Stimulated activated naive CD4-positive, alpha-beta T cell (primary cell): ENCODE measurements around the gene TOR1B.
"Not testable (repeated sequence)": the region's sequence is repeated elsewhere in the genome, so short reads cannot be mapped to it uniquely, and the experiment has no call there.

Source experiments
- DNase-seq, 6 experiments: peaks; one replicate each; lab custom pipeline; 2025; lab: John Stamatoyannopoulos, UW

The TOR1B gene

DNA sequence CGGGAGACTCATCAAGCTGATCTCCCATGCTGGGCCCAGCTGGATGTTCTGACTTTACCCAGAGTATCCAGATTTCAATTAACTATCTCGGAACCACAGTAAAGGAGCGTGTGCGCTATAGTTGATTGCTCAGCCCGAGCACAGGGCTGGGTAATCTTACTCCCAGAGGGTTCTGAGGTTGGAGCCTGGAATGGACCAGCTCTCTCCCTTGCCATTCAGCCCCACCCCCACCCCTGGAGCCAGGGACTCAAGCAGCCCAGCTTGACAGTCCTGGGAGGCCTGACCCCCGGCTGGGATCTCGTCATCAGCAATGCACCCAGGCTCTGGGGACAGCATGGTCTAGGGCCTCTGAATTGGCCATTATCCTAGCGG is 26.4 kb upstream of the TOR1B start:
- no peak for DNase-seq

DNA sequence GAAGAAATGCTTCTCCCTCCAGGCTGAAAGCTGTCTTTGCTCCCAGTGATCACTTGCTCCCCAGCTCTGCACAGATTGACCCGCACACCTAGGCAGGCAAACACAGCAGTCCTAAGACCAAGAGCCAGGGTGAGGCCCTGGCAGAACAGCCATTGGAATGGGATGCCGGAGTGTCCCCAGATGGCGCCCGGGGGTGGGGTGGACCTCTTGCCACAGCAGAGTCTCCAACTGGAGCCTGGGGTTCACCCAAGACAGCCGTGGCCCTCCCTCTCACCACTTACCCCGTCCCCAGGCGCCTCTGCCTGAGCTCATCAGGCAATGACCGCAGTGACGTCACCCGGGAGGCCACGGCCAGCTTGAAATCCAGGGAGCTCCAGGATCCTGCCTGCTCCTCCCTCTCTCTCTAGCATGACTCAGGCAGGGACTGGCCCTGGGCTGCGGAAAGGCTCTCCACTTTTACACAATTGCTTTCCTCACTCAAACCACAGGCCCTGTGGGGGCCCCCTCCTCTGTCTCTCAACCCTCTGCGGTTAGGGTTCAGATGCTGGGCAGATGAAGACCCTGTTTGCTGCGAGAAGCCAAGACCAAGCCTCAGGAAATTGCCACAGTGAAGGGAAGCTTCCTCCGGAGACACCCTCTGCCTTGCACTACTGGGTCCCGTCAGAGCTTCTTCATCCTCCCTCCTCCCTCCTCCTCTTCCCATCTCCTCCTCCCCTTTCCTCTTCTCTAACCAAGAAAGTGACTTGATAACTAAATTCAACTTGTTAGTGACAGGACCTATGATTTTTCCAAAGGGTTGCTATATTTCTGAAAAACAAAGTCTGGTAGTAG is 25.8 kb upstream of the TOR1B start:
- no peak for DNase-seq

DNA sequence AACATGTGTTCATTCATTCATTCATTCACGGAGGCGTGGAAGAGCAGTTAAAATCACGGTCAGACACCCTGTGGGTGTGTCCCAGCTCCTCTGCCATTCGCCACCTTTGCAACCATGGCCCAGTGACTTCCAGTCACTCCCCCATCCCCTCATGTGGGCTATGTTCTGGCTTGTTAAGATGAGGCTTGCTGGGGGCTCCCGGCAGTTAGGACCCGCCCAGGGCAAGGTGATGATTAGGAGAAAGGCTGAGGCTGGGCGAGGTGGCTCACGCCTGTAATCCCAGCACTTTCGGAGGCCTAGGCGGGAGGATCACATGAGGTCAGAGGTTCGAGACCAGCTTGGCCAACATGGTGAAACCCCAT is 25.2 kb upstream of the TOR1B start:
- no peak for DNase-seq

DNA sequence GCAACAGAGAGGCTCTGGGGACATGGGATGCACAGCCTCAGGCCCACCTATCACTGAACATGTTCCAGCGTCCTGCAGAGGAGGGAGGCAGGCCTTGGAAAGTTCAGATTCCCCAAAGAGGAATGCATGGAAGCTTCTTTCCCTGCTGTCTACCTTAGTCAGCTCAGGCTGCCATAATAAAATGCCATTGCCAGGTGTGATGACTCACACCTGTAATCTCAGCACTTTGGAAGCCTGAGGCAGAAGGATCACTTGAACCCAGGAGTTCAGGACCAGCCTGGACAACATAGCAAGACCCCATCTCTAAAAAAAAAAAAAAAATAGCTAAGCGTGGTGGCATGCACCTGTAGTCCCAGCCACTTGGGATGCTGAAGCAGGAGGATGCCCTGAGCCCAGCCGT is 24.5 kb upstream of the TOR1B start:
- DNase-seq: no peak

DNA sequence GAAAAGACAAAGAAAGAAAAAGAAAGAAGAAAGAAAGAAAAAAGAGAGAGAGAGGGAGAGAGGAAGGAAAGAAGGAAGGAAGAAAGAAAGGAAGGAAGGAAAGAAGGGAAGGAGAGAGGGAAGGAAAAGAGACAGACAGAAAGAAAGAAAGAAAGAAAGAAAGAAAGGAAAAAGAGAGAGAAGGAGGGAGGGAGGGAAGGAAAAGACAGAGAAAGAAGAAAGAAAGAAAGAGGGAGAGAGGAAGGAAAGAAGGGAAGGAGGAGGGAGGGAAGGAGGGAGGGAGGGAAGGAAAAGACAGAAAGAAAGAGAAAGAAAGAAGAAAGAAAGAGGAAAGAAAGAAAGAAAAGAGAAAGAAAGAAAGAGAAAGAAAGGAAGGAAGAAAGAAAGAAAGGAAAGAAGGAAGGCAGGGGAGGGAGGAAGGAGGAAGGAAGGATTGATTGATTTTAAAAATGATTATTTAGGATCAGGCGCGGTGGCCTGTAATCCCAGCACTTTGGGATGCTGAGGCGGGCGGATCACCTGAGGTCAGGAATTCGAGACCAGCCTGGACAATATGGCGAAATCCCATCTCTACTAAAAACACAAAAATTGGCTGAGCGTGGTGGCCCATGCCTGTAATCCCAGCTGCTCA is 23.3 kb upstream of the TOR1B start:
- no peak for DNase-seq

DNA sequence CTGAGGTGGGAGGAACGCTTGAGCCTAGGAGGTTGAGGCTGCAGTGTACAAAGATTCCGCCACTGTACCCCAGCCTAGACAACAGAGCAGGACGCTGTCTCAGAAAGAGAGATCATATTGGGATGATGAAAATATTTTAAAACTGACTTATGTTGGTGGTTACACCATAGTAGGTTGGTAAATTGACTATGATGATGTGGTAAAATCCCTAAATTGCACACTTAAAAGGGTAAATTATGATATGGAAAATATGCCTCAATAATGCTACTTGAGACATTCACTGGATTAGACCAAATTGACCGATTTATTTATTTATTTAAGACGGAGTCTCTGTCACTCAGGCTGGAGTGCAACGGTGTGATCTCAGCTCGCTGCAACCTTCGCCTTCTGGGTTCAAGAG is 21.9 kb upstream of the TOR1B start:
- DNase-seq: no peak

DNA sequence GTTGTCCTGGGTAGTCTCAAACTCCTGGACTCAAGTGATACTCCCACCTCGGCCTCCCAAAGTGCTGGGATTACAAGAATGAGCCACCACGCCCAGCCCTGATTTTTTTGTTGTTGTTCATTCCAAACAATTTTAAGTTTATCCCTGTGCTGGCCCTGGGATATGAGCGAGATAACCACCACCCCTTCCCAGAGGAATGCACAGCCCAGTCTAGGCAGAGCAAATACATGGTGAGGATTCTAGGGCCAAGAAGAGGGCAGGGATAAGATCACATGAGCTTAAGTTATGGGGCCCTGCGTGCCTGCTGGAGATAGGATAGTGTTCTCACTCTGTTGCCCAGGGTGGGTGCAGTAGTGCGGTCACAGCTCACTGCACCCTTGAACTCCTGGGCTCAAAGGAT is 21.0 kb upstream of the TOR1B start:
- no peak for DNase-seq

DNA sequence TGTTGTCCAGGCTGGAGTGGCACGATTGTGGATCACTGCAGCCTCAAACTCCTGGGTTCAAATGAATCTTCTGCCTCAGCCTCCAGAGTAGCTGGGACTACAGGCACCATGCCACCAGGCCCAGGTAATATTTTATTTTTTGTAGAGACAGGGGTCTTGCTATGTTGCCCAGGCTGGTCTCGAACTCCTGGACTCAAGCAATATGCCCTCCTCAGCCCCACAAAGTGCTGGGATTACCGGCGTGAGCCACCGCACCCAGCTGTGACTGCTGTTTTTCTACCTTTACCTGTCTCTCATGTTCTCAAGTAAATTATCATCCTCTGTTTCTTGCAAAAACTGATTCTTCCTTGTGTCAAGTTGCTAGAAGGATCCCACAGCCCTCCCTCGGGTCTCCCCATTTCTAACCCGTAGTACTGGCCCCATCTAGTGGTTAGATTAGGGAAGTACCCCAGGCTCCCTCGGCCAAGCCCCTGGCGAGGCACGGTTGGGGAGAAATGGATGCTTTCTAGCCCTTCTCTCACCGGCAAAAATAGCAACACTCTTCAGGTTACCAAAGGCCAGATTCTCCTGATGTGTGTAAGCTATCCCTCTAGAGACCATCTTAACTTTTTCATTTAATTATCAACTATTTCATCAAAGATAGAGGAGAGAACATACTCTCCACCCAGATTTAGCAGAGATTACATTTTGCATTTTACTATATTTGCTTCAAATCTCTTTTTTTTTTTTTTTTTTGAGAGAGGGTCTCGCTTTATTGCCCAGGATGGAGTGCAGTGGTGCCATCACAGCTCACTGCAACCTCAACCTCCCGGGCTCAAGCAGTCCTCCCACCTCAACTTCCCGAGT is 19.2 kb upstream of the TOR1B start:
- peak; percentile 54 to 85 (median 61) for DNase-seq

DNA sequence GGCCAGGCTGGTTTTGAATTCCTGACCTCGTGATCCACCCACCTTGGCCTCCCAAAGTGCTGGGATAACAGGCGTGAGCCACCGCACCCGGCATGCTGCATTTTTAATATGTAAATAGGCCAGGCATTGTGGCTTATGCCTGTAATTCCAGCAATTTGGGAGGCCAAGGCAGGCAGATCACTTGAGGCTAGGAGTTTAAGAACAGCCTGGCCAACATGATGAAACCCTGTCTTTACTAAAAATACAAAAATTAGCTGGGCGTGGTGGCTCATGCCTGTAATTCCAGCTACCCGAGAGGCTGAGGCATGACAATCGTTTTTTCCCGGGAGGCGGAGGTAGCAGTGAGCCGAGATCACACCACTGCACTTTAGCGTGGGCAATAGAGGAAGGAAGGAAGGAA is 18.0 kb upstream of the TOR1B start:
- not testable (repeated sequence) for DNase-seq

DNA sequence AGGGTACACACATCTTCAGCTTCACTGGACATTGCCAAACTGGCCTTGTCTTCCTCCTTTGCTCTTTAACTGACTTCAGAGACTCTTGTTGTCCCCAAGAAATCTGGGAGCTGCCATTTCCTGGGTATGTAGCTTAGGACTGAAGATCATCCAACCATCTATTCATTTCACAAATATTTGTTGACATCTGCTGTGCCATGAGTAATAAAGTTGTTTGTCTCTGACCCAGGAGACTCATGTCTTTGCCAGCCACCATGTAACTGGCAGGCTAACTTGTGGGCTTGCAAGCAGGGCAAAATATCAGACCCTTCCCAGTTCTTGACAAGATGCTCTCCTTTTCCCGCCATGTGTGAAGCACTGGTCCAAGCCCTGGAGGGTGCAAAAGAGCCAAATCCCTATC is 17.1 kb upstream of the TOR1B start:
- DNase-seq: no peak

DNA sequence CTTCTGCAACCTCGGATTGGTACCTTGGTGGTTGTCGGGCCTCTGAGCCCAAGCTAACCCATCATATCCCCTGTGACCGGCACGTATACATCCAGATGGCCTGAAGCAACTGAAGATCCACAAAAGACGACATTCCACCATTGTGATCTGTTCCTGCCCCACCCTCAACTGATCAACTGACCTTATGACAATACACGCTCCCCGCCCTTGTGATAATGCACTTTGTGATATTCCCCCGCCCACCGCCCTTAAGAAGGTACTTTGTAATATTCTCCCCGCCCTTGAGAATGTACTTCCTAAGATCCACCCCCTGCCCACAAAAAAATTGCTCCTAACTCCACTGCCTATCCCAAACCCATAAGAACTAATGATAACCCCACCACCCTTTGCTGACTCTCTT is 16.5 kb upstream of the TOR1B start:
- no peak for DNase-seq

DNA sequence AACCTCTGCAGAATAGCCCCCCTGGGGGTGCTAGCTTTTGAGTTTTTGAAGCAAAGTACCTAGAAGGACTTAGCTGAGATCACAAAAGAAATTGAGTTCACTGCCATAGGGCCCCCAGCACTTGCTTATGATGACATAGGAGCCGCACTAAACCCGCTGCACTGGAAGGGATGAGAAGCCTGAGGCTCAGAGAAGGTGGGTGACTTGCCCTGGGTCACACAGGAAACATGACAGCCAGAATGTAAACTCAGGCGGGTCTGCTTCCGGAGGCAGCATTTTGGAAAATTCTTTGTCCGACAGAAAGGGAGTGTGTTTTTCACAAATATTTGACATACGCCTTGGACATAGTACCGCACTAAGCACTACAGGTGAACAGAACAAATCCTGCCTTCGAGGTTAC is 8.4 kb upstream of the TOR1B start:
- DNase-seq: no peak

DNA sequence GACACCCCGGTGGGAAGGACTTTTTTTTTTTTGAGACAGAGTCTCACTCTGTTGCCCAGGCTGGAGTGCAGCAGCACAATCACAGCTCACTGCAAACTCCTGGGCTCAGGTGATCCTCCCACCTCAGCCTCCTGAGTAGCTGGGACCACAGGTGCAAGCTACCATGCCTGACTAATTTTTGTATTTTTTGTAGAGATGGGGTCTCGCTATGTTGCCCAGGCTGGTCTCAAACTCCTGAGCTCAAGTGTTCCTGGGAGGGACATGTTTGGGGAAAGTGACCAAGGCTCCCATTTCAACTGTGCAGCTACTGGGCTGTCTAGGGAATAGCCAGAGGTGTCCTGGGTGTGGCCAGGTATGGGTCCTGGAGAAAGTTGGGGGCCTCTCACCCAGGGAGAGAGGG is 7.0 kb upstream of the TOR1B start:
- not testable (repeated sequence) for DNase-seq

DNA sequence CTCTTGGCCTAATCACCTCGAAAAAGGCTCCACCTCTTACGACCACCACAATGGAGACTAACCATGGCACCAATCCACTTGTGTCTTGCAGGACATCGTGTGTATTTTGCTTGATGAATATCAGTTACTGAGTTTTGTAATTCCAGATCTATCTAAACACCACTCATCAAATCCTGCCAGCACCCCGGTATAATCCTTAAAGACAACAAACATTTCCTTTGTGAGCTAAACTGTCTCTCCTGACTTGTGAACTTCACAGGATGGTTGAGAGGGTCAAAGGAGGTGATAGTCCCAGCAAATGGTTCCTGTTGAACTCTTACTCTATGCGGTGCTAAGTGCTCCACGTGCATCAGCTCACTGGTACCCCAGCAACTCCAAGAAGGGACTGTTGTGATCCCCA is 4.0 kb upstream of the TOR1B start:
- no peak for DNase-seq

DNA sequence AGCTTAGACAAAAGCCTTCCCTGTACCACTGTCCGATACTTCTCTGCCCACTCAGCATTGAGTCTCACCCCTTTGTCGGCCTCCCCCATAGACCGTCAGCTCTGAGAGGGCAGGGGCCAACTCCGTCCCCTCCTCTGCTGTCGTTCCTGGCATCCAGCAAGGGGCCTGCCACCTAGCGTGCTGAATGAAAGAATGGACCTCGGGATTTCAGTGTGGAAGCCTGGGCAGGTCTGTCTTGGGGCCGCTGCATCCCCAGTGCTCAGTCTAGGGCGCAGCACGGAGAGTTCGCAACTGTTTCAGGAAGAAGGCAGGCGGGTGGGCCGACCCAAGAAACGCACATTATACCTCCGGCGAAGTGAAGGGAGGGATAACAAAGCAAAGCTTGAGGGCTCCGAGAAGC is 1.5 kb upstream of the TOR1B start:
- no peak for DNase-seq

DNA sequence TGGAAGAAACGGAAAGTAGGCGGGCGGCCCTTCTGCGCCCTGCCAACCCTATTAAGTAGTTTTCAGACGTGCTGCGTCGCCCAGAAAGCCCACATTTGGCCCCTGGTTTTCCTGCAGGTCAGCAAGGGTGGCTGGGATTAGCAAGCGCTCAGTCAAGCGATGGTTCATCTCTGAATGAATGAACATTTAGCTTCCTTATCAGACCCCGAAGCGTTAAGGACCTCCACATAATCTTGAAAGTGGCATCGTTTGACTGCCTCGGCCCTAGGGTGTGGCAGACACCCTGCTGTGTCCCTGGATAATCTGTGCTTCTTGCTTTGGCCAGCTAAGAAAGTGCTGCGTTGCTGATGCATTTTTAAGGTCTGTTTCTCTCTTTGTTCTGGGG is 684 bp downstream of the TOR1B start:
- no peak for DNase-seq

DNA sequence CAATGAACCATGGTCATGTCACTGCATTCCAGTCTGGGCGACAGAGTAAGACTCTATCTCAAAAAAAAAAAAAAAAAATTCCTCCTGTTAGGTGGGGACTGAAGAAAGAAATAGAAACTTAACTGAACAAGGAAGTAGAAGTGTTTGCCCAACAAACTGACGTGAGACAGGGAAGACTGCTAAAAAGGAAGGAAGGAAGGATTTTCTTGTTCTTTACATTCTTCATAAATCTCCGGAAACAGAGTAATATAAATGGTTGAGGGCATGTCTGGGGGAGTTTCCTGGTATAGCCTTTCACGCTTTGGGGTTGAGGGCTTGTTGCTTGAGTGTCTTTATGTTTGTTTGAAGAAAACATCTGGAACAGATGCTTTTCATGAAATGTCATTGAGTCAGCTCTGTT is 3.1 kb downstream of the TOR1B start:
- DNase-seq: no peak

DNA sequence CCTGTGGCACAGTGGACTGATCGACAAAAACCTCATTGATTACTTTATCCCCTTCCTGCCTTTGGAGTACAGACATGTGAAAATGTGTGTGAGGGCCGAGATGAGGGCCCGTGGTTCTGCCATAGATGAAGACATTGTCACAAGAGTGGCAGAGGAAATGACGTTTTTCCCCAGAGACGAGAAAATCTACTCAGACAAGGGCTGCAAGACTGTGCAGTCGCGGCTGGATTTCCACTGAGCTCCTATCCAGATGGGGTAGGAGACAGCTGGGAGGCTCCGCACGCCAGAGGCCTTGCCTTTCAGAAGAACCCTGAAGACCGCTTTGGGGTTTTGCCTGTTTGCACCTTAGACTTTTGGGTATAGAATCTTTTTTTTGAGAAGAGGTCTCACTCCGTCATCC is 6.4 kb downstream of the TOR1B start:
- DNase-seq: no peak

DNA sequence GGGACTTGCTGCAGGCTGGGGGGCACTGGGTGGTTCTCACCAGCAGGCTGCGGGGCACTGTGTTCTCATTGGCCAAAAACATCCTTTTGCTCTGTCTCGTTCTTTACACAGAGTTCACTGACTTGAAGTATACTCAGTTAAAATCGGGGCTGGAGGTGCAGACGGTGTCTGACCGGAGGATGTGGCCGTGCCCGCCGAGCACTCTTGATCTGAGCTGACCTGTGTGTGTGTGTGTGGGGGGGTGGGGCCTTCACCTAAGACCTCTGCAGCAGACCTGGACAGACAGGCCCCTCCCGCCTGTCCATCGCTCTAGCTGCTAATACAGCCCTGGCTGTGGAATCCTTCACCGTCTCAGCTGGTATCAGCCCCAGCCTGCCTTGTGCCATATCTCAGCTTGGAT is 7.1 kb downstream of the TOR1B start:
- DNase-seq: no peak

DNA sequence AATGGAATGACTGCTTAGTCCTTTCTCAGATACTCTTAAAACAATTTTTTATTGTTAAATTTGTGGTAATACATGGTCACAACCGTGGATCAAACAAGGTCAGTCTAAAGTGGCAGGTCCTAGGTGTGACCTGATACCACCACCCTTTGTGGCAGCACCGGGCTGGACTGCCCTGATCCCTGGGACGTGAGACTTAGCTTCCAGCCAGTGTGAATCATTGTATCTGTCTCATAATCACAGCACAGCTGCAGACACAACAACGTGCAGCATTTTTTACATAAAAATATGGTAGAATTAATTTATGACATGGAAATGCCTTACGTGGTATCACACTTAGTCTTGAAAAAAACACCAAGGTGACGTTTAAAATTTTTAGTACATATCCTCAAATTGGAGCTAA is 7.8 kb downstream of the TOR1B start:
- no peak for DNase-seq

DNA sequence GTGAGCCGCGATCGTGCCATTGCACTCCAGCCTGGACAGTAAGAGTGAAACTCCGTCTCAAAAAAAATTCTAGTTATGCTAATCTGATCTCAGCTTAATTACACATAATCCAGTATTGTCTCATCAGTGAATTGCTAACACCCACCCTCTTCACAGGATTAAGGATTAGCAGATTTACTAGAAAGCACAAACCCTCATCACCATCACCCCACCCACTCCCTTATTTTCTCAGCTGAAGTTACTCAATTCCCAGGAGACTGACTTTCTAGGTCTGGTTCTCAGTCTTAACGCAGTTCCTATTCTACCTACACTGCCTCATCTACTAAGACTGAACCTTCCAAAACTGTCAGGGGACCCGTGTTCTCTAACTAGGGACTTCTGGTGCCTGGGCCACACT is 9.0 kb downstream of the TOR1B start:
- DNase-seq: no peak

DNA sequence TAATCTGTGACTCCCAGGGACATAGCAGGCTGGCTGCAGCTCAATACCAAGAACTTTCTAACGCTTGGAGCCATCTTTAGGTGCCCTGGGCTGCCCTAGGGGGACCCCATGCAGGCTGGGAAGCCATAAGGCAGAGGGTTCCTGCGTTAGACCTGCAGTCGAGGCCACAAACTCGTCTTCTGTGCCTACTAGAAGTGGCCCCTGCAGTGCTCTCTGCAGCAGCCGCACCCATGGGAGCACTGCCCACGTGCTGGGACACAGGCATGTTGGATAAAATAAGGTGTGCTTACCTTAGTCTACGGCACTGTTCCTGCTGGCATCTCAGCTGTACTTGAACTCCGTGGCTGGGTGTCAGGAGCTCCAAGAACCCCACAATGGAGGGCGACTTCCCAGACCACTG is 9.4 kb downstream of the TOR1B start:
- no peak for DNase-seq

DNA sequence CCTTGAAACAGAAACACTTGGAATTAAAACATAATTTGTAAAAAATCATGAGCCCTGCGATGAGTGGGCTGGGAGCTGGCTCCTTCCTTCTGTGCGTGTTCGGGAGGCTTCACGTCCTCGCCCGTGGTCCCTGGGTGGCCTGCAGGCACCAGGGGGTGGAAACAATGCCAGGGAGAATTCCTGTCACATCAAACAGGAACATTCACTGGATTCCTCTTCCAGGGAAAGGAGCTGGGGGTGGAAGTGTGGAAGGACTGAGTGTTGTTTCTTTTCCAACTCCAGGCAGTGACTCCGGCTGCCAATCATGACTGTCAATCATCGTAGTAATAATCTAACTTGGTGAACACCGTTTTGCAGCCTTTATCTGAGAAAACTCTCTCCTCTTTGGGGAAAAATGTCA is 10.7 kb downstream of the TOR1B start:
- no peak for DNase-seq
